PC-3 (cell line): ENCODE data around the gene NME7. TPM values are rescaled to one million over a fixed set of nuclear protein-coding genes. Genes with fewer than 3 reads are reported as not detected.
A peak's percentile ranks its signal among the peaks of the same experiment; 100 is the strongest.

Experiments
- ATAC-seq: fragments of 200-7000 bp; cut with Tn5 transposase; 2 replicates; pipeline ENCODE4 v1.9.1; 2020; ENCODE audit warnings: mild to moderate bottlenecking, moderate library complexity
- BruUV-seq: library from RNA; stranded (reverse); fragments of 400-500 nt; replicated peaks from 2 replicates; lab custom pipeline; 2021; lab: Mats Ljungman, UMichigan
- CTCF ChIA-PET: fragments of 300-600 bp; sonication (Branson Sonifier 250); formaldehyde crosslinking; loops from one replicate; lab custom pipeline; 2022; ENCODE audit warnings: antibody characterized with exemption; lab: Charles Lee
- POLR2A ChIA-PET: fragments of 300-600 bp; sonication (Branson Sonifier 250); formaldehyde crosslinking; loops from one replicate; lab custom pipeline; 2022; ENCODE audit warnings: antibody characterized with exemption; ENCODE audit not compliant: unreplicated experiment; lab: Charles Lee
- DNase-seq: peaks from one replicate; pipeline ENCODE4 v3.0.0-alpha.2; 2015
- H2AFZ ChIP-seq: fragments of 300-600 bp; sonication (generic); 2 replicates; pipeline ENCODE4 v1.6.0; 2016; ENCODE audit warnings: antibody characterized with exemption, low read length
- H3F3A ChIP-seq: fragments of 300-600 bp; sonication (generic); one replicate; pipeline ENCODE4 v1.6.0; 2017; ENCODE audit warnings: antibody characterized with exemption, low read length, control low read depth, mild to moderate bottlenecking; ENCODE audit not compliant: unreplicated experiment
- H3K27ac ChIP-seq: fragments of 300-600 bp; sonication (generic); 2 replicates; pipeline ENCODE4 v1.5.1; 2016; ENCODE audit warnings: mild to moderate bottlenecking, low read length
- H3K27me3 ChIP-seq: fragments of 300-600 bp; sonication (generic); 2 replicates; pipeline ENCODE4 v1.6.1; 2016; ENCODE audit warnings: low read length, mixed read lengths
- H3K36me3 ChIP-seq: fragments of 300-600 bp; sonication (generic); 2 replicates; pipeline ENCODE4 v1.6.1; 2016; ENCODE audit warnings: low read depth, mixed run types, low read length, mixed read lengths
- H3K4me1 ChIP-seq: fragments of 300-600 bp; sonication (generic); 2 replicates; pipeline ENCODE4 v1.5.1; 2016; ENCODE audit warnings: low read length; ENCODE audit not compliant: insufficient read depth
- H3K4me2 ChIP-seq: fragments of 300-600 bp; sonication (generic); 2 replicates; pipeline ENCODE4 v1.6.0; 2016; ENCODE audit warnings: low read length
- H3K4me3 ChIP-seq: fragments of 300-600 bp; sonication (generic); 2 replicates; pipeline ENCODE4 v1.5.1; 2016; ENCODE audit warnings: mild to moderate bottlenecking, low read length, mixed read lengths
- H3K79me2 ChIP-seq: fragments of 300-600 bp; sonication (generic); 2 replicates; pipeline ENCODE4 v1.6.1; 2017; ENCODE audit warnings: low read length, mixed read lengths
- H3K9ac ChIP-seq: fragments of 300-600 bp; sonication (generic); 2 replicates; pipeline ENCODE4 v1.6.0; 2016; ENCODE audit warnings: mild to moderate bottlenecking, low read length
- H3K9me2 ChIP-seq: fragments of 300-600 bp; sonication (generic); replicated peaks from 2 replicates; pipeline ENCODE4 v1.6.1; 2016; ENCODE audit warnings: mixed run types, low read length, mixed read lengths
- H3K9me3 ChIP-seq: fragments of 300-600 bp; sonication (generic); 2 replicates; pipeline ENCODE4 v1.6.1; 2016; ENCODE audit warnings: low read length, mixed read lengths
- H4K20me1 ChIP-seq: fragments of 300-600 bp; sonication (generic); 2 replicates; pipeline ENCODE4 v1.6.1; 2016; ENCODE audit warnings: low read length, mixed read lengths
- EZH2 ChIP-seq: fragments of 300-600 bp; sonication (generic); IDR thresholded peaks from one replicate; pipeline ENCODE4 v1.6.1; 2017; ENCODE audit warnings: antibody characterized with exemption, mild to moderate bottlenecking, low read length; ENCODE audit not compliant: unreplicated experiment
- EZH2phosphoT487 ChIP-seq: fragments of 300-600 bp; sonication (generic); IDR thresholded peaks from 2 replicates; pipeline ENCODE4 v1.6.1; 2018; ENCODE audit warnings: mild to moderate bottlenecking, antibody characterized with exemption, low read length, borderline replicate concordance
- intact Hi-C: fragments of 100-400 bp; cut with micrococcal nuclease; formaldehyde crosslinking; loops from 2 replicates; pipeline ENCODE4 v1.9.0; 2023
- total RNA-seq: library from RNA; depleted of rRNA; stranded (reverse); fragments of >200 nt; gene quantifications from 2 replicates; pipeline ENCODE4 v1.2.3, GENCODE V29; 2014
- TF ChIP-seq, protein P1 (sequence below): fragments of 300-600 bp; sonication (generic); conservative IDR thresholded peaks from 2 replicates; pipeline ENCODE4 v1.5.1; 2017; ENCODE audit warnings: antibody characterized with exemption, low read depth, mild to moderate bottlenecking, low read length

The NME7 gene
- total RNA-seq, 1 experiment from 2014 or later, result 18.9 TPM

DNA sequence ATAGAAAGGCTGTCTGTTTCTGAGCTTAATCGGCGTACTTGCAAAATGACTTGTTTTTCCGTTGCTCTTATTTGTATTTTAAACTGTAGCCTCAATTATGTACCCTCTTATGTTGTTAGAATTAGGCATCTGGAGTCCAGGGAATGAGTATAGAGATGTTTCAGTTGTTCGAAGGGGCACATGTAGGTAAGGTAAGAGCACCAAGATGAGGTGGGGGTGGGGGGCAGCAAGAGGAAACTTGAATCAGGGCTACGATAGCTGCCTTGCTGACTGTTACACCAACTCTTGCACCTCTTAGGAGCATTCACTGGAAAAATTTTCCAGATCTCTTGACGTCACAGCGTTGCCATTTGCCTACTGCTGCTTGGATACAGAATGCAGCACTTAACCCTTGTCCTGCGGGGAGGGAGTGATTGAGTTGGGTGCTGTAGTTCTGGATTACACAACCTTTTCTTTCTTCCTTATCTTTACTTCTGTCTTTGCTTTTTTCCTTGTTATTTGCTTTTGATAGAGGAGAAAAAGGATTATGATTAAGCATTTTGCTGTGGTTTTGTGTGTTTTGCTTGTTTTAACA is 257.9 kb downstream of the NME7 start:
- no peaks in the 10 kb centered on the region for H3K27me3 ChIP-seq
- peaks cover 28% of the 10 kb centered on the region for H3K36me3 ChIP-seq
- H3K9me3 ChIP-seq, result no peaks in the 10 kb centered on the region
- DNase-seq, result peak; percentile 84
- H3K9me2 ChIP-seq, result no peaks in the 10 kb centered on the region
- peaks cover 73% of the 10 kb centered on the region for H3K79me2 ChIP-seq
- peak overlapping the region; percentile 93 for H3K4me3 ChIP-seq
- ATAC-seq, result no peak
- no peak overlapping the region for H2AFZ ChIP-seq
- H3K4me1 ChIP-seq, result peaks cover 70% of the 10 kb centered on the region
- no TSS peak for BruUV-seq
- peak overlapping the region; percentile 64 for H3K27ac ChIP-seq
- CTCF ChIA-PET, result interaction anchor here (0.9 kb wide), 1 partner anchor 169 kb away, joined by 3 read pairs; no protein-coding TSS in a partner anchor
- H3F3A ChIP-seq, result no peaks in the 10 kb centered on the region
- TF ChIP-seq EZH2, result no peak
- TF ChIP-seq EZH2phosphoT487, result no peak
- TF ChIP-seq, protein P1, sequence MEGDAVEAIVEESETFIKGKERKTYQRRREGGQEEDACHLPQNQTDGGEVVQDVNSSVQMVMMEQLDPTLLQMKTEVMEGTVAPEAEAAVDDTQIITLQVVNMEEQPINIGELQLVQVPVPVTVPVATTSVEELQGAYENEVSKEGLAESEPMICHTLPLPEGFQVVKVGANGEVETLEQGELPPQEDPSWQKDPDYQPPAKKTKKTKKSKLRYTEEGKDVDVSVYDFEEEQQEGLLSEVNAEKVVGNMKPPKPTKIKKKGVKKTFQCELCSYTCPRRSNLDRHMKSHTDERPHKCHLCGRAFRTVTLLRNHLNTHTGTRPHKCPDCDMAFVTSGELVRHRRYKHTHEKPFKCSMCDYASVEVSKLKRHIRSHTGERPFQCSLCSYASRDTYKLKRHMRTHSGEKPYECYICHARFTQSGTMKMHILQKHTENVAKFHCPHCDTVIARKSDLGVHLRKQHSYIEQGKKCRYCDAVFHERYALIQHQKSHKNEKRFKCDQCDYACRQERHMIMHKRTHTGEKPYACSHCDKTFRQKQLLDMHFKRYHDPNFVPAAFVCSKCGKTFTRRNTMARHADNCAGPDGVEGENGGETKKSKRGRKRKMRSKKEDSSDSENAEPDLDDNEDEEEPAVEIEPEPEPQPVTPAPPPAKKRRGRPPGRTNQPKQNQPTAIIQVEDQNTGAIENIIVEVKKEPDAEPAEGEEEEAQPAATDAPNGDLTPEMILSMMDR, result no peak
- peak overlapping the region; percentile 77 for H3K9ac ChIP-seq
- peak overlapping the region; percentile 92 for H3K4me2 ChIP-seq
- POLR2A ChIA-PET, result interaction anchor here (0.6 kb wide), 1 partner anchor 1347 kb away, joined by 6 read pairs; no protein-coding TSS in a partner anchor
- peaks cover 22% of the 10 kb centered on the region for H4K20me1 ChIP-seq
- intact Hi-C loops, result loop anchor here (1.0 to 10.0 kb wide), 7 partner anchors 239 to 765 kb away; partner anchors contain the start of genes BLZF1 and NME7

DNA sequence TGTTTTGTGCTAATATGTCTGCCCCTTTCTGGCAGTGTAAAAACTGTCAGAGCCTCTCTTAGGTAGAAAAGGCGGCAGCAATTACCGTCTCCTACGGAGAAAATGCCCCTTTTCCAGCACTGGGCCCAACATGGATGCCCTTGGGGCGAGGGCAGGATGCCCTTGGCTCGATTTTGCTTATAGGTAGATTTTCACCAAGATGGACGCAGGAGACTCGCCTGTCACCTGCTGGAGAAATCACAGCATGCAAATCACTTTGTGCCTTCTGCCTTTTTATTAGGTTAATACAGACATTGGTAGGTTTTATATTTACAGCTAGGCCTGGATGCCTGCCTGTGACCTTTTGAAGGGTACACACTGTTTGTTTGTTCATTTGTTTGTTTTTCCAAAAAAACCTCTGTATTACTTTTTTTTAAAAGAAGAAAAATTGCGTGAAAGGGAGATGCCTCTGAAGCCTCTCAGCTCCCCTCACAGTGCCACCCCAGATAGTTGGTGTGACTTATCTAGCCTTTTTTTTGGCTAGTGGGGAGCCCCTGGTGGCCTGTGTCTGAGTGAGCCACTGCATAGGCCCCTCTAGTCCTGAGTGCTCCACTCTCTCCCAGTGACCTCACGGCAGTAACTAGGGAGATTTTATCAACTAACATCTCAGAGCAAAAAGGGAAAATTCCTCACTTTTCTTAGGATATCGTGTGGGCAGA is 258.6 kb downstream of the NME7 start:
- H3K36me3 ChIP-seq, result peaks cover 22% of the 10 kb centered on the region
- H3K27me3 ChIP-seq, result no peaks in the 10 kb centered on the region
- H3K9ac ChIP-seq, result peak overlapping the region; percentile 77
- H3K9me2 ChIP-seq, result no peaks in the 10 kb centered on the region
- H3K4me3 ChIP-seq, result peak overlapping the region; percentile 93
- ATAC-seq (no peak), DNase-seq (peak; percentile 56)
- intact Hi-C loops, result loop anchor here (1.0 to 10.0 kb wide), 8 partner anchors 189 to 764 kb away; partner anchors contain the start of genes BLZF1 and NME7
- POLR2A ChIA-PET, result no interaction called here
- H3K9me3 ChIP-seq, result no peaks in the 10 kb centered on the region
- CTCF ChIA-PET, result interaction anchor here (0.6 to 0.9 kb wide), 2 partner anchors 169 to 240 kb away, joined by 3 read pairs; no protein-coding TSS in a partner anchor
- H4K20me1 ChIP-seq, result peaks cover 22% of the 10 kb centered on the region
- 0 out of 2 replicates have a peak overlapping the region, but pooled peaks have one; percentile 8 for H2AFZ ChIP-seq
- H3K4me2 ChIP-seq, result peak overlapping the region; percentile 92
- no TSS peak for BruUV-seq
- H3K79me2 ChIP-seq, result peaks cover 67% of the 10 kb centered on the region
- H3K27ac ChIP-seq, result peak overlapping the region; percentile 64
- H3K4me1 ChIP-seq, result peaks cover 64% of the 10 kb centered on the region
- H3F3A ChIP-seq, result no peaks in the 10 kb centered on the region
- TF ChIP-seq EZH2phosphoT487, result no peak
- TF ChIP-seq EZH2, result no peak
- TF ChIP-seq, protein P1, result peak; percentile 55
